ENCODE measurements around the gene PLCL1. TPM values are rescaled to one million over a fixed set of nuclear protein-coding genes. Genes with fewer than 3 reads are reported as not detected.

Gene PLCL1
- total RNA-seq, 2 donors from 2014 or later = 25.6 to 26.2 TPM

DNA sequence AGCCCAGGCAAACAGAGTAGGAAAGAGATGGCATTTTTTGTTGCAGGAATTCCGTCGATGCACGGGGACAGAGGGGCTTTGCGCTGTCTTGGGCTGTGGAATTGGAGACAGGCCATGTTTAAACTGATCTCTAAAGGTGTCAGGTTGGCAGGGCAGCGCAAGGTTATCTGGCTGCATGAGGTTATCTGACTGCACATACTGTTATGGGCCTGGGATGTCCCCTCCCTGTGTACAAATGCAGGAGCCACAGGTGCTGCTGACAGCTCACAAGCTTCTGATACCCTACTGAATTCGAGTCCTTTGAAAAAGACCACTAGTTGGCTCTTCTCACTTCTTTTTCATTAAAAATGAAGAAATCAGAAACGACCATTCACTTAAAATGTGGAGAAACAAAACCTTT, 255.4 kb downstream of the PLCL1 start:
- ATAC-seq (ENCODE audit: insufficient number of reproducible peaks, low FRiP score, low read depth) = no peak

DNA sequence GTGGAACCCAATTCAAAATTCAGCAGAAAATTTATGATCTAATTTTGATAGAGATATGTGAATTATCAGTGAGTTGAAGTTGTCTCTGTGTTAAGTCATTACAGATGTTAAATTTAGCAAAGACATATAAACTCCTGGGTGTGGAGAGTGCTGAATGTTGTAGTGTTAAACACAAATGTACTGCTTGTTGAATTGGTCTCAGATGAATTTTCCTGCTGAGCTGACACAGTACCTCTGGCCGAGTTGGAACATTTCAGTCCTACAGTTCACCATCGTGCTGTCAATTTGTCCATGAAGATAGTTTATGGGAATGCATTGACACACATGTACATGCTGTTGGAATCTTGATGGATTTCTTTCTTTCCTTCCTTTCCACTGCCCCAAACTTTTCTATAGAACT, 255.9 kb downstream of the PLCL1 start:
- TF ChIP-seq, protein P1, sequence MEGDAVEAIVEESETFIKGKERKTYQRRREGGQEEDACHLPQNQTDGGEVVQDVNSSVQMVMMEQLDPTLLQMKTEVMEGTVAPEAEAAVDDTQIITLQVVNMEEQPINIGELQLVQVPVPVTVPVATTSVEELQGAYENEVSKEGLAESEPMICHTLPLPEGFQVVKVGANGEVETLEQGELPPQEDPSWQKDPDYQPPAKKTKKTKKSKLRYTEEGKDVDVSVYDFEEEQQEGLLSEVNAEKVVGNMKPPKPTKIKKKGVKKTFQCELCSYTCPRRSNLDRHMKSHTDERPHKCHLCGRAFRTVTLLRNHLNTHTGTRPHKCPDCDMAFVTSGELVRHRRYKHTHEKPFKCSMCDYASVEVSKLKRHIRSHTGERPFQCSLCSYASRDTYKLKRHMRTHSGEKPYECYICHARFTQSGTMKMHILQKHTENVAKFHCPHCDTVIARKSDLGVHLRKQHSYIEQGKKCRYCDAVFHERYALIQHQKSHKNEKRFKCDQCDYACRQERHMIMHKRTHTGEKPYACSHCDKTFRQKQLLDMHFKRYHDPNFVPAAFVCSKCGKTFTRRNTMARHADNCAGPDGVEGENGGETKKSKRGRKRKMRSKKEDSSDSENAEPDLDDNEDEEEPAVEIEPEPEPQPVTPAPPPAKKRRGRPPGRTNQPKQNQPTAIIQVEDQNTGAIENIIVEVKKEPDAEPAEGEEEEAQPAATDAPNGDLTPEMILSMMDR (IDR thresholded peaks at IDR 0.05) = no peak
- ATAC-seq (ENCODE audit: insufficient number of reproducible peaks, low FRiP score, low read depth) (no peak), DNase-seq (ENCODE audit: low spot score) (no peak)
- Histone ChIP-seq H3K27ac (no peak overlapping the region), H3K9me3 (no peaks in the 10 kb centered on the region), H3K4me1 (ENCODE audit: control insufficient read depth in 1 of 2, low read depth in 2 of 2) (peaks cover 0 to 20% of the 10 kb centered on the region in 2 donors), H3K36me3 (no peaks in the 10 kb centered on the region), H3K27me3 (replicated peaks; ENCODE audit: insufficient read depth) (no peaks in the 10 kb centered on the region), H3K4me3 (no peak overlapping the region)

More for the DNA sequence above, 255.4 kb downstream of the PLCL1 start:
- Histone ChIP-seq H3K9me3 (no peaks in the 10 kb centered on the region), H3K36me3 (no peaks in the 10 kb centered on the region), H3K4me3 (no peak overlapping the region), H3K4me1 (ENCODE audit: control insufficient read depth in 1 of 2, low read depth in 2 of 2) (peaks cover 0 to 20% of the 10 kb centered on the region in 2 donors), H3K27me3 (replicated peaks; ENCODE audit: insufficient read depth) (no peaks in the 10 kb centered on the region), H3K27ac (no peak overlapping the region)
- DNase-seq (ENCODE audit: low spot score) = no peak
- TF ChIP-seq, protein P1 (IDR thresholded peaks at IDR 0.05) = no peak

DNA sequence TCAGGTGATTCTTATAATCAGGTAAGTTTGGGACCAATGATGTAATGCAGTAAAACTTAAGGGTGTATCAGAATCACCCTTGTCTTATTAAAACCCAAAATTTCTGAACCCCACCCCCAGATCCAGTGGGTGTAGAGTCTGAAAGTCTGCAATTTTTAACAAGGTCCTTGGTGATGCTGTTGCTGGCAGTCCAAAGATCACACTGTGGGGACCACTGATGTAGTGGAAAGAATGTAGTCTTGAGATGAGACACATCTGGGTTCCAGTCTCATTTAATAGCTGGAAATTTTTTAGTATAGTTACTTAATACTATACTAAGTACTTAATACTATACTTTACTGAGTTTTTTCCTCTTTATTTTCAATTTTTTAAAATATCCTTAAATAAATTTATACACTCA, 258.4 kb downstream of the PLCL1 start:
- peaks cover 0 to 15% of the 10 kb centered on the region in 2 donors for H3K4me1 ChIP-seq (ENCODE audit: control insufficient read depth in 1 of 2, low read depth in 2 of 2)
- TF ChIP-seq, protein P1 (IDR thresholded peaks at IDR 0.05) = no peak
- no peak overlapping the region for H3K27ac ChIP-seq
- no peaks in the 10 kb centered on the region for H3K9me3 ChIP-seq
- H3K27me3 ChIP-seq (replicated peaks; ENCODE audit: insufficient read depth) = no peaks in the 10 kb centered on the region
- ATAC-seq (ENCODE audit: insufficient number of reproducible peaks, low FRiP score, low read depth) (no peak), DNase-seq (ENCODE audit: low spot score) (no peak)
- no peaks in the 10 kb centered on the region for H3K36me3 ChIP-seq
- no peak overlapping the region for H3K4me3 ChIP-seq

DNA sequence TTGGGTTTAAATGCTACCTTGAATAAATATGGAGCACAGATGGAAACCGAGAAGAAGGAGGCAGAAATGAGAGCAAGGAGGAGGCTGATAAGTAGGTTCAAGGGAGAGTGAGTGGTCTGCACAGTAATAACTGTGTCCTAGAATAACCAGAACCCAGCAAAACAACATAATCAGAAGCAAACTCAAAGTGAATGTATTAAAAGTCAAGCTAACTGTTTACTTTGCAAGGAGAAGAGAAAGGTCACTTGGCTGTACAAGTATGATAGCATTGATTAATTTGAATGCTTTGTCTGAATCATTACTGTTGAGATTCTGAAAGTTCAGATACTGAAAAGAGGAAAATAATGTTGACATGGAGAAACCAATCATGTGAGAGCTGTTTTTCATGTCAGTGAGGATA, 258.8 kb downstream of the PLCL1 start:
- Histone ChIP-seq H3K27me3 (replicated peaks; ENCODE audit: insufficient read depth) (no peaks in the 10 kb centered on the region), H3K4me3 (no peak overlapping the region), H3K9me3 (no peaks in the 10 kb centered on the region), H3K27ac (no peak overlapping the region), H3K36me3 (no peaks in the 10 kb centered on the region), H3K4me1 (ENCODE audit: control insufficient read depth in 1 of 2, low read depth in 2 of 2) (peaks cover 0 to 15% of the 10 kb centered on the region in 2 donors)
- DNase-seq (ENCODE audit: low spot score) (no peak), ATAC-seq (ENCODE audit: insufficient number of reproducible peaks, low FRiP score, low read depth) (no peak)
- TF ChIP-seq, protein P1 (IDR thresholded peaks at IDR 0.05) = no peak

DNA sequence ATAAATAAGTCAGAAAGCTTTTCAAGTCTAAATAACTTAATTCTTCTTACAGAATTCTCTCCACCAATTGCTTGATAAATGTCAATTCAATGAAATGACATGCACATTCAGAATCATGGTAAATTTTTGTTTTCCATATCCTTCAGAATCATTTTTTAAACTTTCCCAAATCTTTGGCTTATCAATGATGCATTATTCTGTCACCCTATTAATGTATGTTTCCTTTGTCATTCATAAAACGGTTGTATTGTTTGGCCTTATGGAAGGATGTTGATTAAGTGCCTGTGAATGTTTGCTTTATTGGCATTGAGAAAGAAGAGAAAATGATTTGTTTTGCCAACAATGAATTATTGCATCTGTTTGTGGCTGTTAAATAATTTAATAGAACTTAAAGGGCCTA, 260.9 kb downstream of the PLCL1 start:
- Histone ChIP-seq H3K9me3 (no peaks in the 10 kb centered on the region), H3K4me1 (ENCODE audit: control insufficient read depth in 1 of 2, low read depth in 2 of 2) (peaks cover 0 to 15% of the 10 kb centered on the region in 2 donors), H3K27me3 (replicated peaks; ENCODE audit: insufficient read depth) (no peaks in the 10 kb centered on the region), H3K4me3 (no peak overlapping the region), H3K36me3 (no peaks in the 10 kb centered on the region), H3K27ac (no peak overlapping the region)
- no peak for ATAC-seq (ENCODE audit: insufficient number of reproducible peaks, low FRiP score, low read depth)
- DNase-seq (ENCODE audit: low spot score) = no peak
- TF ChIP-seq, protein P1 (IDR thresholded peaks at IDR 0.05) = no peak
